CD4-positive, CD25-positive, alpha-beta regulatory T cell (primary cell): Measurements from ENCODE around the gene PDE6A. TPM values are rescaled to one million over a fixed set of nuclear protein-coding genes. Genes with fewer than 3 reads are reported as not detected.
A peak's percentile ranks its signal among the peaks of the same experiment; 100 is the strongest.

Source experiments
- ATAC-seq, 2 donors: fragments of 150-1000 bp; cut with Tn5 transposase; one replicate each; pipeline ENCODE4 v1.10.0; 2021; ENCODE audit warnings: low read depth in 2 of 2, moderate number of reproducible peaks in 2 of 2, moderate library complexity in 1 of 2
- DNase-seq, 3 donors: peaks; one replicate each; pipeline versions ENCODE4 v3.0.0 to v3.0.0-alpha.2; 2012 to 2022; ENCODE audit warnings: mixed read lengths in 1 of 3
- H3K27ac ChIP-seq: one replicate; pipeline ENCODE4 v1.7.0; 2013; ENCODE audit warnings: mild to moderate bottlenecking, low read length; ENCODE audit not compliant: insufficient read depth, poor library complexity, severe bottlenecking
- H3K27me3 ChIP-seq: one replicate; pipeline ENCODE4 v1.7.0; 2013; ENCODE audit warnings: low read length; ENCODE audit not compliant: control insufficient read depth, insufficient read depth
- H3K36me3 ChIP-seq: one replicate; pipeline ENCODE4 v1.7.0; 2013; ENCODE audit warnings: mild to moderate bottlenecking, low read length, moderate library complexity; ENCODE audit not compliant: control insufficient read depth, insufficient read depth
- H3K4me1 ChIP-seq: 2 replicates; pipeline ENCODE4 v1.7.0; 2013; ENCODE audit warnings: mild to moderate bottlenecking, low read length; ENCODE audit not compliant: insufficient read depth, control insufficient read depth, poor library complexity, severe bottlenecking
- H3K4me3 ChIP-seq: one replicate; pipeline ENCODE4 v1.7.0; 2013; ENCODE audit warnings: low read depth, mild to moderate bottlenecking, low read length, moderate library complexity
- H3K9me3 ChIP-seq, 2 experiments: 1 replicate in 1 of 2; 2 replicates in 1 of 2; pipeline ENCODE4 v1.7.0; 2013; ENCODE audit warnings: low read length in 2 of 2, mild to moderate bottlenecking in 1 of 2, moderate library complexity in 1 of 2; ENCODE audit not compliant: control insufficient read depth in 2 of 2
- H3K27ac Mint-ChIP-seq, 3 donors: one replicate each; pipeline ENCODE4 v1.8.0; 2020 to 2022; ENCODE audit warnings: mild to moderate bottlenecking in 3 of 3, mixed read lengths in 3 of 3, moderate library complexity in 2 of 3
- H3K27me3 Mint-ChIP-seq: one replicate; pipeline ENCODE4 v1.8.0; 2022; ENCODE audit warnings: mild to moderate bottlenecking, mixed read lengths
- H3K36me3 Mint-ChIP-seq: one replicate; pipeline ENCODE4 v1.8.0; 2020; ENCODE audit warnings: mixed read lengths
- H3K4me1 Mint-ChIP-seq, 4 donors: one replicate each; pipeline ENCODE4 v1.8.0; 2020 to 2022; ENCODE audit warnings: mixed read lengths in 4 of 4, mild to moderate bottlenecking in 1 of 4
- H3K4me3 Mint-ChIP-seq, 4 donors: one replicate each; pipeline ENCODE4 v1.8.0; 2020 to 2022; ENCODE audit warnings: mild to moderate bottlenecking in 4 of 4, mixed read lengths in 4 of 4, moderate library complexity in 3 of 4
- H3K9me3 Mint-ChIP-seq, 7 donors: one replicate each; pipeline ENCODE4 v1.8.0; 2020 to 2022; ENCODE audit warnings: mixed read lengths in 7 of 7, mild to moderate bottlenecking in 3 of 7, moderate library complexity in 2 of 7
- polyA plus RNA-seq, 4 donors: library from polyadenylated mRNA; unstranded; fragments of 300-500 nt; fragmentation: Illumina TruSeq; gene quantifications; one replicate each; pipeline ENCODE4 v1.2.3, GENCODE V29; 2021
- total RNA-seq: library from RNA; stranded (reverse); gene quantifications from one replicate; pipeline ENCODE4 v1.2.3, GENCODE V29; 2022

Gene PDE6A
- total and polyA plus RNA-seq, 5 donors from 2014 or later, result not detected

- Mint-ChIP-seq H3K9me3 (no peaks in the 10 kb centered on the region), H3K27ac (peak overlapping the region in 2 of 3 donors; percentile 0 to 33), H3K4me1 (peaks cover 16 to 32% (median 19%) of the 10 kb centered on the region in 4 donors), H3K27me3 (no peaks in the 10 kb centered on the region), H3K36me3 (peaks cover 26% of the 10 kb centered on the region), H3K4me3 (no peak overlapping the region)
- no peaks in the 10 kb centered on the region for H3K27me3 ChIP-seq
- no peak overlapping the region for H3K4me3 ChIP-seq
- H3K36me3 ChIP-seq, result peaks cover 3% of the 10 kb centered on the region
- no peak overlapping the region for H3K27ac ChIP-seq
- no peak for ATAC-seq
- H3K9me3 ChIP-seq, result no peaks in the 10 kb centered on the region
- no peak for DNase-seq
- no peaks in the 10 kb centered on the region for H3K4me1 ChIP-seq
Observed at GRCh38 chr5:149969181-149969930, 24.8 kb upstream of the PDE6A start.

GRCh38 chr5:149966946-149967345 is 22.4 kb upstream of the PDE6A start:
- peaks cover 26% of the 10 kb centered on the region for H3K36me3 Mint-ChIP-seq
- H3K36me3 ChIP-seq, result peaks cover 3% of the 10 kb centered on the region
- H3K27me3 ChIP-seq, result no peaks in the 10 kb centered on the region
- no peak for ATAC-seq
- H3K4me1 ChIP-seq, result peaks cover 3% of the 10 kb centered on the region
- no peak overlapping the region for H3K27ac ChIP-seq
- H3K27ac Mint-ChIP-seq, result peak overlapping the region in 2 of 3 donors; percentile 29 to 60
- H3K4me1 Mint-ChIP-seq, result peaks cover 12 to 35% (median 21%) of the 10 kb centered on the region in 4 donors
- no peaks in the 10 kb centered on the region for H3K9me3 Mint-ChIP-seq
- DNase-seq, result no peak
- H3K4me3 Mint-ChIP-seq, result no peak overlapping the region
- H3K9me3 ChIP-seq, result no peaks in the 10 kb centered on the region
- H3K27me3 Mint-ChIP-seq, result no peaks in the 10 kb centered on the region
- H3K4me3 ChIP-seq, result no peak overlapping the region

- H3K36me3 Mint-ChIP-seq, result peaks cover 14% of the 10 kb centered on the region
- H3K4me1 Mint-ChIP-seq, result peaks cover 13 to 43% (median 33%) of the 10 kb centered on the region in 4 donors
- no peaks in the 10 kb centered on the region for H3K27me3 Mint-ChIP-seq
- Histone ChIP-seq H3K4me1 (peaks cover 20% of the 10 kb centered on the region), H3K27ac (no peak overlapping the region), H3K36me3 (no peaks in the 10 kb centered on the region), H3K9me3 (no peaks in the 10 kb centered on the region), H3K4me3 (no peak overlapping the region), H3K27me3 (no peaks in the 10 kb centered on the region)
- DNase-seq, result no peak
- peak overlapping the region in 1 of 4 donors; percentile 68 for H3K4me3 Mint-ChIP-seq
- no peaks in the 10 kb centered on the region for H3K9me3 Mint-ChIP-seq
- ATAC-seq, result no peak
- no peak overlapping the region for H3K27ac Mint-ChIP-seq
Observed at GRCh38 chr5:149963729-149964128, 19.1 kb upstream of the PDE6A start.

GRCh38 chr5:149962601-149963300 is 18.2 kb upstream of the PDE6A start:
- no peak for ATAC-seq
- Histone ChIP-seq H3K4me1 (peaks cover 20% of the 10 kb centered on the region), H3K4me3 (no peak overlapping the region), H3K27me3 (no peaks in the 10 kb centered on the region), H3K27ac (no peak overlapping the region), H3K9me3 (no peaks in the 10 kb centered on the region), H3K36me3 (no peaks in the 10 kb centered on the region)
- Mint-ChIP-seq H3K9me3 (no peaks in the 10 kb centered on the region), H3K27me3 (no peaks in the 10 kb centered on the region), H3K4me1 (peaks cover 13 to 43% (median 34%) of the 10 kb centered on the region in 4 donors), H3K36me3 (peaks cover 14% of the 10 kb centered on the region), H3K27ac (peak overlapping the region in 2 of 3 donors; percentile 51 to 99), H3K4me3 (peak overlapping the region in 3 of 4 donors; percentile 19 to 96 (median 35))
- no peak for DNase-seq

GRCh38 chr5:149961957-149962409 is 17.4 kb upstream of the PDE6A start:
- Mint-ChIP-seq H3K27ac (peak overlapping the region in 2 of 3 donors; percentile 44 to 99), H3K27me3 (no peaks in the 10 kb centered on the region), H3K4me1 (peaks cover 13 to 39% (median 32%) of the 10 kb centered on the region in 4 donors), H3K9me3 (no peaks in the 10 kb centered on the region), H3K36me3 (peaks cover 7% of the 10 kb centered on the region), H3K4me3 (peak overlapping the region; percentile 91 to 97 (median 96))
- ATAC-seq (no peak), DNase-seq (peak in 2 of 3 donors; percentile 3 to 25)
- Histone ChIP-seq H3K4me3 (peak overlapping the region; percentile 81), H3K4me1 (peaks cover 20% of the 10 kb centered on the region), H3K36me3 (no peaks in the 10 kb centered on the region), H3K27ac (no peak overlapping the region), H3K27me3 (no peaks in the 10 kb centered on the region), H3K9me3 (no peaks in the 10 kb centered on the region)

- Histone ChIP-seq H3K4me1 (peaks cover 20% of the 10 kb centered on the region), H3K27me3 (no peaks in the 10 kb centered on the region), H3K9me3 (no peaks in the 10 kb centered on the region), H3K4me3 (peak overlapping the region; percentile 81), H3K27ac (peak overlapping the region; percentile 82), H3K36me3 (no peaks in the 10 kb centered on the region)
- no peak for DNase-seq
- Mint-ChIP-seq H3K27me3 (no peaks in the 10 kb centered on the region), H3K27ac (peak overlapping the region in 2 of 3 donors; percentile 90 to 99), H3K4me1 (peaks cover 13 to 37% (median 32%) of the 10 kb centered on the region in 4 donors), H3K9me3 (no peaks in the 10 kb centered on the region), H3K4me3 (peak overlapping the region; percentile 91 to 97 (median 96)), H3K36me3 (peaks cover 7% of the 10 kb centered on the region)
- no peak for ATAC-seq
Observed at GRCh38 chr5:149961186-149961685, 16.6 kb upstream of the PDE6A start.

GRCh38 chr5:149960272-149961185 is 15.9 kb upstream of the PDE6A start, which contains the start of gene SLC26A2:
SLC26A2 (plus strand) TSS chr5:149960758; CDS start chr5:149977653, 16,895 bp downstream.
- Histone ChIP-seq H3K9me3 (no peaks in the 10 kb centered on the region), H3K4me3 (peak within 1 kb of the TSS; percentile 81), H3K4me1 (peaks cover 20% of the 10 kb centered on the region), H3K36me3 (no peaks in the 10 kb centered on the region), H3K27me3 (no peaks in the 10 kb centered on the region), H3K27ac (peak within 1 kb of the TSS; percentile 82)
- Mint-ChIP-seq H3K27me3 (no peaks in the 10 kb centered on the region), H3K36me3 (peaks cover 6% of the 10 kb centered on the region), H3K4me3 (peak within 1 kb of the TSS; percentile 93 to 97 (median 96)), H3K9me3 (no peaks in the 10 kb centered on the region), H3K27ac (peak within 1 kb of the TSS; percentile 98 to 100 (median 99)), H3K4me1 (peaks cover 13 to 36% (median 28%) of the 10 kb centered on the region in 4 donors)
- ATAC-seq, result peak; percentile 99 to 100
- DNase-seq, result peak; percentile 92 to 98 (median 92)
